Head of caudate nucleus (tissue), 42 donors: Measurements from ENCODE around the gene L3MBTL4.
"Not testable (repeated sequence)": the region's sequence is repeated elsewhere in the genome, so short reads cannot be mapped to it uniquely, and the experiment has no call there.

Source experiments
- DNase-seq, 42 donors: peaks; one replicate each; pipeline versions ENCODE4 v3.0.0 to v3.0.0-alpha.2; 2020 to 2021; ENCODE audit warnings: mixed read lengths in 7 of 42
- intact Hi-C: fragments of 100-400 bp; cut with DNase I; formaldehyde crosslinking; loops from one replicate; pipeline ENCODE4 v1.15.0; 2022

The L3MBTL4 gene

GRCh38 chr18:6327895-6328620 lies 86.7 kb downstream of the L3MBTL4 start:
- no peak for DNase-seq
- intact Hi-C loops: no loop called here

- no peak for DNase-seq
- intact Hi-C loops: no loop called here
Observed at GRCh38 chr18:6327485-6327884, 87.2 kb downstream of the L3MBTL4 start.

GRCh38 chr18:6326566-6326965 lies 88.1 kb downstream of the L3MBTL4 start:
- DNase-seq: no peak
- intact Hi-C loops: no loop called here

- DNase-seq: no peak
- intact Hi-C loops: no loop called here
Observed at GRCh38 chr18:6323319-6323889, 91.3 kb downstream of the L3MBTL4 start.

GRCh38 chr18:6315517-6316331 lies 99.0 kb downstream of the L3MBTL4 start:
- intact Hi-C loops: no loop called here
- DNase-seq: no peak

- DNase-seq: no peak
- intact Hi-C loops: no loop called here
Observed at GRCh38 chr18:6313415-6313814, 101.3 kb downstream of the L3MBTL4 start.

- intact Hi-C loops: no loop called here
Observed at GRCh38 chr18:6311456-6312215, 103.1 kb downstream of the L3MBTL4 start.

GRCh38 chr18:6310714-6311113 lies 104.0 kb downstream of the L3MBTL4 start:
- no peak for DNase-seq
- intact Hi-C loops: no loop called here

More at GRCh38 chr18:6311456-6312215, 103.1 kb downstream of the L3MBTL4 start:
- no peak for DNase-seq

GRCh38 chr18:6297875-6298274 lies 116.8 kb downstream of the L3MBTL4 start:
- intact Hi-C loops: no loop called here
- no peak for DNase-seq

GRCh38 chr18:6294148-6294784 lies 120.4 kb downstream of the L3MBTL4 start:
- DNase-seq: peak in 7 of 42 donors; percentile 5 to 45 (median 28)
- intact Hi-C loops: no loop called here

GRCh38 chr18:6289843-6290242 lies 124.9 kb downstream of the L3MBTL4 start:
- DNase-seq: no peak
- intact Hi-C loops: no loop called here

GRCh38 chr18:6286585-6286984 lies 128.1 kb downstream of the L3MBTL4 start:
- no peak for DNase-seq
- intact Hi-C loops: no loop called here

GRCh38 chr18:6284761-6285160 lies 129.9 kb downstream of the L3MBTL4 start:
- DNase-seq: no peak
- intact Hi-C loops: no loop called here

GRCh38 chr18:6284300-6284699 lies 130.4 kb downstream of the L3MBTL4 start:
- intact Hi-C loops: no loop called here
- DNase-seq: no peak

GRCh38 chr18:6281874-6282273 lies 132.8 kb downstream of the L3MBTL4 start:
- intact Hi-C loops: no loop called here
- peak in 1 of 42 donors; percentile 20 for DNase-seq

GRCh38 chr18:6280211-6280743 lies 134.4 kb downstream of the L3MBTL4 start:
- intact Hi-C loops: no loop called here
- DNase-seq: no peak

GRCh38 chr18:6279308-6279707 lies 135.4 kb downstream of the L3MBTL4 start:
- intact Hi-C loops: no loop called here
- DNase-seq: peak in 1 of 42 donors; percentile 38

- intact Hi-C loops: no loop called here
- no peak for DNase-seq
Observed at GRCh38 chr18:6273423-6273822, 141.3 kb downstream of the L3MBTL4 start.

GRCh38 chr18:6272144-6272543 lies 142.6 kb downstream of the L3MBTL4 start:
- intact Hi-C loops: not testable (repeated sequence)

More at GRCh38 chr18:6272144-6272543, 142.6 kb downstream of the L3MBTL4 start:
- DNase-seq: not testable (repeated sequence)
